C4-2B (cell line): ENCODE data around the gene MED16.

Experiments
- CTCF ChIP-seq: fragments of 450-650 bp; conservative IDR thresholded peaks from 2 replicates; pipeline ENCODE4 v1.5.1; 2017; ENCODE audit warnings: mild to moderate bottlenecking
- ZFX ChIP-seq: fragments of 450-650 bp; IDR thresholded peaks from 2 replicates; pipeline ENCODE4 v1.6.1; 2017

GRCh38 chr19:855142-855541 lies 37.8 kb downstream of the MED16 start:
- no peak for TF ChIP-seq CTCF
- no peak for TF ChIP-seq ZFX
